LNCAP (cell line): ENCODE measurements around the gene ZBTB20.

Experiments
- TF ChIP-seq, protein P1 (sequence below): fragments of 450-650 bp; IDR thresholded peaks from 2 replicates; pipeline ENCODE4 v1.5.1; 2017; ENCODE audit warnings: mild to moderate bottlenecking

ZBTB20 gene

DNA sequence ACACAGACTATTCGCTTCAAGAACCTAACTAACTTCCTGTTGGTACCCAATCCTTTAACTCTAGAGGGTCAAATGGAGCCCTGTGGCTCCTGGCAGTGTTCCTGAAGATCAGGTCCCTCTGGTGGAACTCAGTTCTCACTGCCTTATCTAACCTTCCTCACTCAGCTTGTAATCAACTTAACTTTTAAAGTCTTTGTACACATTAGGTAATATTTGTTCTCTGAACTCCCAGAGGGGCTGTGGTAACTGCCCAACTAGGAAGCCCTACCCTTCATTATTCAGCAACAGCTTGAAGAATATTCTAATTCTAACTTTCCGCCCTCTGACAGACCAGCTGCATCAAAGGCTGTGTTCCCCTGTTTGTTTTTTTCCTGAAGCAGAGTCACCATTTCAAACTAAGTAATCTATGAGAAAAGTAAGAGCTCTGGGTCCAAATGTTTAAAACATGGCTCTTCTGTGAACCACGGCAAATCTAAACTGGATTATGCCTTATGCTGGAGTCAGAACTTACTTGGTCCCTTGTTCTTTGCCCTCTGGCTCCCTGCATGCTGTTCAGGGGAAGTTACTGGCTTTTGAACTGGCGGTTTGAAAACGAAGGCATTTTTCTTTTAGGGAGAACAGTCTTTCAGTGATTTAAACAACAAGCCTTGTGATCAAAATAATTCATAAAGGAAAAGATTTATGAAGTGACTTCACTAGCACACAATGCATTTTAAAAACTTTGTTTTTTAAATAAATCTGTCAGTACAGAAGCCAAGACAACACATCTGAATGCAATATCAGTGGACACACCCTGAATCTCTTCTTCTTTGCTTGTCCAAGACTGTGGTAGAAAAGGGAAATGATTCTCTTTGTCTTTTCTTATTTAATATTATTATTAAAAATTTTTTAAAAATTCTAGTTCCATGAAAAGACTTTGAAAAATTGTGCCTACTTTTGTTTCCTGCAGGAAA lies 487.7 kb downstream of the ZBTB20 start:
- TF ChIP-seq, protein P1, sequence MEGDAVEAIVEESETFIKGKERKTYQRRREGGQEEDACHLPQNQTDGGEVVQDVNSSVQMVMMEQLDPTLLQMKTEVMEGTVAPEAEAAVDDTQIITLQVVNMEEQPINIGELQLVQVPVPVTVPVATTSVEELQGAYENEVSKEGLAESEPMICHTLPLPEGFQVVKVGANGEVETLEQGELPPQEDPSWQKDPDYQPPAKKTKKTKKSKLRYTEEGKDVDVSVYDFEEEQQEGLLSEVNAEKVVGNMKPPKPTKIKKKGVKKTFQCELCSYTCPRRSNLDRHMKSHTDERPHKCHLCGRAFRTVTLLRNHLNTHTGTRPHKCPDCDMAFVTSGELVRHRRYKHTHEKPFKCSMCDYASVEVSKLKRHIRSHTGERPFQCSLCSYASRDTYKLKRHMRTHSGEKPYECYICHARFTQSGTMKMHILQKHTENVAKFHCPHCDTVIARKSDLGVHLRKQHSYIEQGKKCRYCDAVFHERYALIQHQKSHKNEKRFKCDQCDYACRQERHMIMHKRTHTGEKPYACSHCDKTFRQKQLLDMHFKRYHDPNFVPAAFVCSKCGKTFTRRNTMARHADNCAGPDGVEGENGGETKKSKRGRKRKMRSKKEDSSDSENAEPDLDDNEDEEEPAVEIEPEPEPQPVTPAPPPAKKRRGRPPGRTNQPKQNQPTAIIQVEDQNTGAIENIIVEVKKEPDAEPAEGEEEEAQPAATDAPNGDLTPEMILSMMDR, result no peak

GRCh38 chr3:114651555-114651954 lies 495.5 kb downstream of the ZBTB20 start:
- TF ChIP-seq, protein P1, result no peak

- TF ChIP-seq, protein P1, result no peak
Measured at GRCh38 chr3:114650808-114651207, 496.3 kb downstream of the ZBTB20 start.

DNA sequence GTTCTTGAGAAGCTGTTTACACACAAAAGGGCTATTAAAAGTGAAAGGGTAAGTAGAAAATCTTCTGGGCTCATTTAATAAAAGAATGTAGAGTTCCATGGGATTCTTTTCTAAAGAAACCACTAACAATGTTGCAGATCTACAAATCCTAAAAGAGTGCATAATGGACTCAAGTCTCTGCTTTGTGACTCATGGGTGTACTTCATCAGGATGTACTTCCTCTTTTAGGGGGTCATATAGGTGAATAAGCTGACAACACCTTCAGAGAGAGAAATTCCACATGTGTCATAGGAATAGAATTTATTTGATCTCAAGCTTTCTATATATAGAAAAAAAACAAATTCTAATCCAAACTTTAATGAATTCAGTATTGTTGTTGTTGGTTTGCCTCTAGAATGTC lies 497.8 kb downstream of the ZBTB20 start:
- TF ChIP-seq, protein P1, result no peak

- TF ChIP-seq, protein P1, result no peak
Measured at GRCh38 chr3:114646526-114646925, 500.6 kb downstream of the ZBTB20 start.

- TF ChIP-seq, protein P1, result no peak
Measured at GRCh38 chr3:114645392-114645791, 501.7 kb downstream of the ZBTB20 start.

DNA sequence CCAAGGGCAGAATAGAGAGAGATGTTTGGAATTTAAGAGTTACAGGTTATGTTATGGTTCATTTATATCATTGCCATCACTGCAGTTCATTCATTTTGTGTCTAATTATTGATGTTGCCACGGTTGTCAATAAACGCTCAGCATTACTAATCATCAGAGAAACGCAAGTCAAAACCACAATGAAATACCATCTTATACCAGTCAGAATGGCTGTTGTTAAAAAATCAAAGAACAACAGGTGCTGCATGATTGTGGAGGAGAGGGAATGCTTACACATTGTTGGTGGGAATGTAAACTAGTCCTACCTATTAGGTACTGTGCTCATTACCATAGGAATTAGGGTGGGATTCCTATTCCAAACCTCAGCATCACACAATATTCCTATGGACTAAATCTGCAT lies 502.7 kb downstream of the ZBTB20 start:
- TF ChIP-seq, protein P1, result no peak
